Amygdala (tissue), 56 donors: Measurements from ENCODE around the gene PNMA6F.
A peak's percentile ranks its signal among the peaks of the same experiment; 100 is the strongest.
"Not testable (repeated sequence)": the region's sequence is repeated elsewhere in the genome, so short reads cannot be mapped to it uniquely, and the experiment has no call there.

Experiments
- DNase-seq, 56 donors: peaks; one replicate each; lab custom pipeline; 2025; lab: John Stamatoyannopoulos, UW

The PNMA6F gene

DNA sequence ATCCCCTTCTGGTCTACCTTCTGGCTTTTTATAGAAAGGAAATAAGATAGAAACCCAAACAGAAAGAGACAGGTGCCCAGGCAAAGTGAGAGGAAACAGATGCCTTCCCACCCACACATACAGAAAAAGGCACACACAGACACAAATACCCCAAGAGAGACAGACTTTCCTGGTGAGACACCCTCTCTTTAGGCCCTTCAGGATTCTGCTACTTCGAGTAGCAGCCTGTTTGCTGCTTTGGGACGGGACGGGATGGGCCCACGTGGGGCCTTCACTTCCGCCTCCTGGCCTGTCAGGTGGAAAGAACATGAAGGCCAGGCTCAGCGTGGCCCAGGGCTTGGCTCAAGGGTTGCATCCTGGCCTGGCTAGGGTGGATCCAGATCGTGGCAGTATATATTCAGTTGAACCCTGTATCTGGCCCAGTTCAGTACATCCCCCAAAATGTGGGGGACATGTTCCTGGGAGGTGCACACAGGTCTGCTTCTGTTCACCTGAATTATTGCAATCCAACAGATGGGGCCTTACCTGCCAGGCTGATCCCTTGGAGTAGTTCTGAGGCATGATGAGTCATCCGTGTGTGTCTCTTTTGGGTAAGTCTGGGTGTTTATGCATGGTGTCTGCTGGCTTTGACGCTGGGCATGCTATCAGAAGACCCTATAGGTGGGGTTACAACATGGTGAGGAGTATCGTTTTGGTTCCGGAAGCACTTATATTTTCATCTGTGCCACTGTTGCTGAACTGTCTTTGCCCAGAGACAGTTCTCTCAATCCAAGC is 14.7 kb upstream of the PNMA6F start:
- DNase-seq, result no peak

DNA sequence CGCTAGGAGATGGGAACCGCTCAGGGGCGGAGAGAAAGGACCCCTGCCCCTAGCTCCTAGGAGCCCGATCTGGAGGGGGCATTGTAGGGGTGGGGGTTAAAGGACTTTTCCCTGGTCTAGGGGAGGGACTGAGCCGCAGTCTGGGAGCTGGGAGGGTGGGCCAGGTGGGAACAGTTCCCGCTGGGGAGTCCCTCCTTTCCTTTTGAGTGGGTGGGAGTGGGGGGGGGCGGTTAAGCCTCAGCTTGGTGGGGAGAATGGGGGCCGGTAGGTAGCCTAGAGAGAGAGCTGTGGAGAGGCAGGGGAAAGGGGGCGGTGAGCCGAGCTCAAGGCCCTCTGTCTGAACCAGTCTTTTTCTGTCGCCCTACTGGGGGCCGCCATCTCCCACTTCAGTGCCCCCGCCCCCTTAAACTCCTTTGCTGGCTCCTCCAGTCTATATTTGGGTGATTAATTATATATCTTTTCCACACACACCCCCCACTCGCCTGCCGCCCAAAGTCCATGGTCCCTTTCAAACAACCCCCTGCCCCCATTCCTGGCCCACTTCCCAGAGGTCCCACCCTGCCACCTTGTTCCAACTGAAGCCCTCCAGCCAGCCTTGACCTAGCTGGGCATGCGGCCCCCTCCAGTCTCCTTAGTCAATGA is 13.2 kb upstream of the PNMA6F start:
- no peak for DNase-seq

DNA sequence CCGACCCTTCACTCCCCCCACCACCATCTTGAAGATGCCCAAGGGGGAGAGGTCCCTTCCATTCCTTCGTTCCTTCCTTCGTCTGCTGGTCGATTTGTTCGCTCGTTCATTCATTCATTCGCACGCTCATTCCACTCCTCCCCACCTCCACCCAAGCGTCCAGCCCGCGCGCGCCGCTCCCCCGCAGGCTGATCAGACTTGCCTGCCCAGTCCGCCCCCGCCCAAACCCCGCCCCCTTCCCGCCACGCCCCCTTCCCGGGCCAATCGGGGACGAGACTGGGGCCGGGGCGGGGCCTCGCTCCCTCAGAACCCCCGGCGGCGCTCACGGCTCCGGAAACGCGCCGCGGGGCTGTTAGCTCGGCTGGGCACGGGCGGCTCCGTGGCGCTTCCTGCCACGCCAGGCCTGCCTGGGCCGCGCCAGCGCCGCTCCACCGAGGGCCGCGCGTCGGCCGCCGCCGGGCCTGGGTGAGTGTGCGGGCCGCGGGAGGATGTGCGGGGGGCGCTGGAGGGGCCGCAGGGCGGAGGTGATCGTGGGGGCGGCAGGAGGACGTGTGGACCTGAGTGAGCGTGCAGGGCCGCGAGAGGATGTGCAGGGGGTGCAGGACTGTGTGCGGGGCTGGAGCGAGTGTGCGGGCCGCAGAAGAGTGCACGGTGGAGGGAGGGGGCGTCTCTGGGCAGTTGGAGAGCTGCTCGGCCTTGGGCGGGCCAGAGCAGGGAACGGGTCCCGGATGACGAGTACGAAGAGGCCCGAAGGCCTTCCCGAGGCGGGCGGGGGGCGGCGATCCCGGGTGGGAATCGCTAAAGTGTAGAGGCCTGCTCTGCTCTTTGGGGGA is 12.5 kb upstream of the PNMA6F start, which contains the start of gene ZNF275:
TSS of gene ZNF275 (plus strand) at position 333 of the 833 bp plus-strand sequence. CDS start 2,527 bp downstream, outside the sequence.
- DNase-seq, result peak in 54 of 56 donors; percentile 3 to 85 (median 60)

DNA sequence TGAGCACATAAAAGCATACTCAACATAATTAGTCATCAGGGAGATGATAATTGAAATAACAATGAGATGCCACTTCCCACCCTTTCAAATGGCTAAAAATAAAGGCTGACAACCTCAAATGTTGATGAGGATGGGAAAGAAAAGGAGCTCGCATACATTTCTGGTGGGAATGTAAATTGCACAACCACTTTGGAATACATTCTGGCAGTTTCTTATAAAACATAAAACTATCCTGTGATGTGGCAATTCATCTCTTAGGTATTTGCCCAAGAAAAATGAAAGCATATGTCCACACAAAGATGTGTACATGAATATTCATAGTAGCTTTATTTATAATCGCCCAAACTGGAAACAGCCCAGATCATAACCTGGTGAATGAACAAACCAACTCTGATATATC is 11.7 kb upstream of the PNMA6F start:
- DNase-seq, result no peak

DNA sequence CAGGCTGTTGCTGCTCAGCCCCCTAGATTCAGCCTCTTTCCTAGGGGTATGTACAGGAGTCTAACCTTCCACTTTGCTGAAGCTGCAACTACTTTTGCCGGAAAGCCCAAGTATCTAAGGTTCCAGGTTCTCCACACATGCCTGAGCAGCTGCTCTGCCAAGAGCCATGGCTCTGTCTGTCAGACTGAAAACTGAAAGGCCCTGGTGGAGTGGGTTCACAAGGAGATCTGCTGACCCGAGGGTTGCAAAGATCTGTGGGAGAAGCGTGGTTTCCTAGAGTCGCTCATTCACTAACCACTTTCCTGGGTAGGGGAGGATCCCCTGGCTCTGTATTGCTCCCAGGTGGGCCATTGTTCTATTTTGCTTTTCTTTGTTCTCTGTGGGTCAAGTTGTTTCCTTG is 6.0 kb upstream of the PNMA6F start:
- no peak for DNase-seq

DNA sequence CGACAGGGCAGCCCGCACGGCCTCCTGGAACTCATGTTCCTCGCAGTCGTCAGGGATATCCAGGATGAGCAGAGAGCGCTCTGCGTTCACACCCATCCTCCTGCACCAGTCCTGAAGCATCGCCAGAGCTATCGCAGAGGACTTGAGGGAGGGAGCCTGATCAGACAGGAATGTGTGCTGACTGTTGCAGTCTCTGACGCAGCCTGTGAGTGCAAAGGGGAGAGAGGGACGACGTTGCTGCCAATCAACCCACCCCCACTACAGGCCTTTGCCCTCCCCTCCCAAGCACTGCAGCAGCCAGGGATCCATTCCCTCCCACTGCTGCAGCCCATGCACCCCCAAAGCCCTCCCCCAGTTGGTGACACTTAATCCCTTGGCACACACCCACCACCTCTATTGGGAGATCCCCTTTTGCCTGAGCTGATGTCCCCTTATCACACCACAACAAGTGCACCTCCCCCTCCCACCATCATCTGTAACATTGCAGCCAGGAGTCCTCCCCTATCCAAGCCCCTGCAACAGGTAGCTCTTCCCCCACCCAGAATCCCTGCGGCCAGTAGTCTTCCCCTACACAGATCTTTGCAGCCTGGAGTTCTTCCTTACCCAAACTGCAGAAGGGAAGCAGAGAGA is 897 bp downstream of the PNMA6F start:
- no peak for DNase-seq

DNA sequence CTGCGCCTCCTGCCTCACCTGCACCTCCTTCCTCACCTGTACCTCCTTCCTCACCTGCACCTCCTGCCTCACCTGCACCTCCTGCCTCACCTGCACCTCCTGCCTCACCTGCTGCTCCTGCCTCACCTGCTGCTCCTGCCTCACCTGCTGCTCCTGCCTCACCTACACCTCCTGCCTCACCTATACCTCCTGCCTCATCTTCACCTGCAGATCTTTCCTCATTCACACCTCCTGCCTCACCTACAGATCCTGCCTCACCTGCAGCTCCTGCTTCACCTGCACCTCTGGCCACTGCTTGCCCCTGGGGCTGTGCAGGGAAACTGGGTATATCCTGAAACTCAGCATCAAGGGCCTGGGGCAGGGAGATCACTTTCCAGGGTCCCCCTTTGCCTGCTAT is 1.5 kb downstream of the PNMA6F start:
- DNase-seq, result not testable (repeated sequence)

DNA sequence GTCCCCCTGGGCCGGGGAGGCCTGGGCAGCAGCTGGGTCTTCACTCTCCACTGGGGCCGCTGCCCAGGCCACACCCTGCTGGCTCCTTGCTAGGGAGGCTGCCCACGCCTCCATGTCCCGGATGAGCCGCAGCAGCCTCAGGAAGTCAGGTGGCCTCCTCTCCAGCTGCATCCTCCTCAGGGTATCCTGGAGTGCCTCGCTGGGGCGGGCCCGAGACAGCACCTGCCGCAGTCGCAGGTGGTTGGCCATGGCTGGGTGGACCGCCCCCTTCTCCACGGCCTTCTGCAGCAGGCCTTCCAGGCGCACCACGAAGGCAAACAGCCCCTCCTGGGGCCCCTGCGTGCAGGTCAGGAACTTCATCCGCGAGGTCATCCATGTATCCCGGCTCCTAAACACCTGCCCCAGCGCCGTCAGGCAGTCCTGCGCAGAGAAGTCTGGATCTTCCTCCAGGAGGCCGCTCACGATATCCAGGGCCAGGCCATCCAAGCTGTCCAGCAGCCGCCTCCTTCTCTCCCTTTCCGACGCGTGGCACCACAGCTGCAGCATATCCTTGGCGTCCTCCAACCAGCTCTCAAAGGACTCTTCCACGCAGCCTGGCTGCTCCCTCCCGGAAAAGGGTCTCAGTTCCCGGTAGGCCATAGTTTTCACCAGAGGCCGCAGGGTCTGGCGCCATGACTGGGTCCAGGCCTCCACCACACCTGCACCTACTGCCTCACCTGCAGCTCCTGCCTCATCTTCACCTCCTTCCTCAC is 2.1 kb downstream of the PNMA6F start:
- DNase-seq, result no peak

DNA sequence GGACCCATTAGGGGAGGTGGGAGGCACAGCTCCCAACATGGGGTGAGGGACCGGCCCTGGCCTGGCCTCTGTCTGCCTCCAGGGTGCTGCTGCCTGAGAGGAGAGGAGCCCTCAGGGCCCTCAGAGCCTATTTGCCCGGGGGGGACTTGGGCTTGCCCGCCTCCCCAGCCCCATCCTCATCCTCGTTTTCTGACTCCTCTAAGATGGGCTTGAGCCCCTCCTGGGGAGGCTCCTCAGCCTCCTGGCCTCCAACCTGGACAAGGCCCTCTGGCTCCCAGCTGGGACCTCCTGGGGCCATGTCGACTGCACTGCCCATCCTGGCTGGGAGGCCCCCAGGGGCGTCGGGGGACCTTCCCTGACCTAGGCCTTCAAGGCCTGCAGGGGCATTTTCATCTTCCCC is 2.8 kb downstream of the PNMA6F start:
- DNase-seq, result no peak

DNA sequence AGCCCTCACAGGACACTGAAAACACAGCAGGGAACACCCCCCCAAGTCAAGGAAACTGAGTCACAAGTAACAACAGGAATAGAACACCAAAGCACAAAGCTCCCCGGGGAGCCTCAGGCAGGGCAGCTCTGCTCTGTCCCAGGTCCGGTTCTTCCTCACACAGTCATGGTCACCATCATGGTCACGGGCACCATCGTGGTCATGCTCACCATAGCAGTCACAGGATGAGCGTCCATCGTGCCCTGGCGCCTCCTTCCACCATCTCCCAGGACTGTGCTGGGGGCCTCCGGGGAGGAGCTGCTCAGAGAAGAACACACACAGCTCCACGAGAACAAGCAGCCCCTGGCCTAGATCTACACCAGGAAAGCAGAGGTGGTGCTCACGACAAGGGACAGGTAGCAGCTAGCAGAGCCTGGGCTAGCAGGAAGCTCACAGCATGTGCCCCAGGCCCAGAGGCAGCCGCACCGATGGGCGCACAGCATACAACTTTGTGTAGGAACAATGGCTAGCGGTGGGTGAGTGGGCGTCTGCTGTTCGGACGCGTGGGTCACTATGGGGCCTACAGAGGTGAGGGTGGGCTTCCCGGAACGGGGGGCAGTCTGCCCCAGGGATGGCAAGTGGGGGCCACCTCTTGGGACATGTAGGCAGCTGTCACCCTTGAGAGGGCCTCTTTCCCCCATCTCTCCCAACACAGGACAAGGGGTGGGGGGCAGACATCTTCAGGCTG is 3.4 kb downstream of the PNMA6F start:
- DNase-seq, result no peak

DNA sequence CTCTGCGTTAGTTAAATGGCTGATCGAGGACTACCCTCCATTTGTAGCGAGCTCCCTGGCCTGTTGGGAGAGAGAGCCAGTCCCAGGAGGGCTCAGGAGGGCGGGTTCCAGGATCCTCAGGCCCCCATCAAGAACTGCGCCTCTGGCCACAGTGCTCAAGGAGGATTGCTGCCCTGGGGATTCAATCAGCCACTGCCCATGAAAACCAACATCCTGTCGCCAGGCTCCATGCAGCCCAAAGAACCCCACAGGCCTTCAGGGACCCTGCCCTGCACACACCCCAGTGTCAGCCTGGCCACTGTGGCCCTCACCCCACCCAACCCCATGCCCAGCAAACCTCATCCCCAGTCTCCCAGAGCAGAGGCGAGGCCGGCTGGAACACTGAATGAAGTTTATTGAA is 4.3 kb downstream of the PNMA6F start:
- DNase-seq, result no peak

DNA sequence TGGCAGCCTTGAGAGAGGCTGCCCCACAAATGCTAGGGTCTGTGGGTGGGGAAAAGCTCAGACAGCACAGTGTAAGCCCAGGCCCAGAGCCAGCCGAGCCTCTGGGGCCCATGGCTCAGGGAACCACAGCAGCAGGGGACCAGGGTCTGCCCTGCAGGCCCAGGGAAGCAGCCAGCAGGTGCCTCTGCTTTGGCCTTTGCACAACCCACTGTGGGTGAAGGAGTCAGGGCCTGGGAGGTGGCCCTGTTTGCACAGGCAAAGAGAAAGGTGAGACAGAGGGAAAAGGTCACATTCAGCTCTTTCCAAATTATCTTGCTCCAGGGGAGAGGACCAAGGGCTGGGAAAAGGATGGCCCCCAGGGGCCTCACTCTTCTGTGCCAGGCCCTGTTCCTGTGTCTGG is 8.7 kb downstream of the PNMA6F start:
- DNase-seq, result no peak

DNA sequence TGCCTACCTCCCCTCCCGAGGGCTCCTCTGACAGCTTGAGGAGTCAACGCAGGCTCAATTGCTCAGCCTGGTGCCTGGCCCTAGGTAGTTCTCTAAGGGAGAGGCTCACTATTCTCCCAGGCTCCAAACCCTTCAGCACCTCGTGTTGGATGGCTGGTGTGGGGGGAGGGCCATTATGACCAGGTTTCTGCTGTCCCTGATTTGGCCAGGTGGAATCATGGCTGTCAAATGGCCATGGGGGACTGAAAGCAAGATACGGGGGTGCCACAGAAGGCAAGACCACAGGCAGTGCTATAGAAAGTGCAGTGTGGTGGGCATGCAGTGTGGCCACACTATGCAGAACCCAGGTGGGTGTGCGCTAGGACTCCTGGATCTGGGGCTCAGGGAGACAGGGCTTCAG is 9.5 kb downstream of the PNMA6F start:
- no peak for DNase-seq

DNA sequence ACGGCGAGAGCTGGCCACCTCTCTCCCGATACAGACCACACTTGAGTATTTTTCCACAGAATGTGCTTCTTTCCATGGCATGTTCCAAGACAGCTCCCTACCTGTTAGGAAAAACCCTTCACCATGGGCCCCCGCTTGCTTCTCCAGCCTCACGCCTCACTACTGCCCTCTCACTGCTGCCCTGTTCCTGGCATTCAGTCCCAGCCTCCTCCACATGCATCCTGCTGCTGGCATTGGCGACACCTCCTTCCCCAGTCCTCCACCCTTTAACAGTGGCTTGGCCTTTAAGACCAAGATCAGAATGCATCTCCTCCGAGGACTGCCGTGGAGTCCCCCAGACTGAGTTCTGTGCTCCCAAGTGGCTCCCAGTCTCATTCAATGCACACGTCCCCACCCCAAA is 10.7 kb downstream of the PNMA6F start:
- DNase-seq, result no peak

DNA sequence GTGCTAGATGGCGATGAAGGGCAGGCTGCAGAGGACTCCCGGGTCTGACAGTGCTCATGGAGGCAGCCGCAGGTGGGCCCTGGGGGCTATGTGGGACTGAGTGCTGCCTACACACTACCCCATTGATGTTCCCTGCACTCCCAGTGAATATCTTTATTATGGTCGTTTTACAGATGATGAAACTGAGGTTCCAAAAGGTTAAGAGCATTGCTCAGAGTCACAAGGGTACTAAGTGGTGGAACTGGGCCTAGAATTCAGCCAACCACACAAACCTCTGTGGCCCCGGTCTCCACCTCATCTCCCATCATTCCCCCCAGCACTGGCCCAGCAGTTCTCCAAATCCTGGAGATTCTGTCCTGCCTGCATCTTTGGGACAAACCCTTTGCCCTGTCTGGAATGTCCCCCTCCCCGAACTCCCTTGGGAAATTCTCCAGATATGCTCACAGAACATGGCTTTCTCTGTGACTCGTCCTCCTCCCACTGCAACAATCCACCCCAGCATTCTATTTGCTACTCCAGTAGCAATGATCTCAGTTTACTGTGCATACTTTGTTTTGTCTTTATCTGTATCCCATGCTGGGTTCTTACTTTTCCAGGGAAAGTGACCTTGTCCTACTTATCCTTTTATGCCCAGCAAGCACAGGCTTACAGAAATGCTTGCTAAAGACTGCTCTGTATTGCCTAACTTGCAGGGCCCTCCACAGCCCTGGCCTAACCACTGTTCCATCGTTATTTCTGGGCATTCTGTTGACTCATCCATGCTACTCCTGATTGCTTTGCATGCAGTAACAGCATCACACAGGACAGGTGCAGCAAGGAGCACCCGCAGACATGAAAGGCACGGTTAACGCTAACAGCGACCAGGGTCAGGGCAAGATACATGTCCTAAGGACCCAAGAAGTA is 14.0 kb downstream of the PNMA6F start:
- DNase-seq, result no peak

DNA sequence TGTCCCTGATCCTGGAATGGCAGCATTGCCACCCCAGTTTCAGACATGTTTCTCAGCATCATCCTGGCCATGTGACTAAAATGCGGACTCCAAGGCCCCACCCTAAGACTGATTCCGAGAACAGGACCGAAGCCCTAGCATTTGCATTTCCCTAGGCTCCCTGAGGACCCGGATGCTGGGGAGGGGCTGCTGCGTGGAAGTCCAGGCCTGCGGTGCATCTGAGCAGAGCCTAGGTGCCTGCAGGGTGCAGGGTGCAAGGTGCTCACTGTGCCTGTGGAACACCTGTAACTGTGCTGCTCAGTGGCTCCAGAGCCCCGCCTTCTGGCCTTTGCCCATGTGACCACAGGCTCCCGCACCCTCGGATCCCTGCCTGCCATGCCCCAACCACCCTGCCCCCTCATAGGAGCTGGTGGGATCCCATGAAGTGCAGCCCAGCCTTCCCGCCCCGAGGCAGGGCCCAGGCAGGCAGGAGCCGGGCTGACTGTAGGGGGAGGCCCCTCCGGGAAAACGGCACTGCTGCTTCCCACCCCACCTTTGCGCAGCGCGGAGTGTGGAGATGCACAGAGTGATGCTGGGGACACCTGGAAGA is 14.9 kb downstream of the PNMA6F start:
- DNase-seq, result no peak

DNA sequence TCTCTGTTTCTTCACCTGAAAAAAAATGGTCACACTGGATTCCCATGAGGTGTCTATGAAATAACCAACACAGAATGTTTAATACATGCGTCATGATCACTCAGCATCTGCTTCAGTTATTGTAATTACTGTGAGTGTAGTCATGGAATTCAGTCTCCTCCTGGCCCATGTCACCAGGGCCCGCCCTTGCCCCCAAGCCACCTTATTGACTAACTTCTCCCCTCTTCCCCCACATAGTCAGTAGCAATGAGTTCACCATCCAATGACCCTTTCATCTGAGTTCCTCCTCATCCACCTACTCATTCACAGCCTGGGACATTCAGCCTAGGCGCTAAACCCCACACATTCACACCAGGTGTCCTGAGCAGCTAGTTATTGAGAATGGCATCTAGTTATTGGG is 15.6 kb downstream of the PNMA6F start:
- DNase-seq, result no peak
